HCT116 (cell line): Measurements from ENCODE around the gene PRKD3.

ENCODE experiments used
- POLR2AphosphoS5 ChIP-seq: IDR thresholded peaks from 2 replicates; pipeline ENCODE4 v1.6.1; 2011; ENCODE audit warnings: mild to moderate bottlenecking, low read depth, low read length, moderate library complexity
- TF ChIP-seq, protein P1 (sequence below): IDR thresholded peaks from 2 replicates; pipeline ENCODE4 v1.6.1; 2011; ENCODE audit warnings: mild to moderate bottlenecking, low read length, moderate library complexity; ENCODE audit not compliant: insufficient replicate concordance; ENCODE audit errors: extremely low read depth
- TF ChIP-seq, protein P2 (sequence below), 3 experiments: fragments of 200-600 bp in 1 of 3; sonication (generic) in 1 of 3; IDR thresholded peaks in 2 of 3; conservative IDR thresholded peaks in 1 of 3; 2 replicates each; pipeline ENCODE4 v1.5.1; 2012 to 2017; ENCODE audit warnings: low read depth in 2 of 3, low read length in 2 of 3, antibody characterized with exemption in 1 of 3, borderline replicate concordance in 1 of 3, control low read depth in 1 of 3, mild to moderate bottlenecking in 1 of 3, mixed read lengths in 1 of 3, mixed run types in 1 of 3, moderate library complexity in 1 of 3; ENCODE audit not compliant: insufficient read depth in 1 of 3

DNA sequence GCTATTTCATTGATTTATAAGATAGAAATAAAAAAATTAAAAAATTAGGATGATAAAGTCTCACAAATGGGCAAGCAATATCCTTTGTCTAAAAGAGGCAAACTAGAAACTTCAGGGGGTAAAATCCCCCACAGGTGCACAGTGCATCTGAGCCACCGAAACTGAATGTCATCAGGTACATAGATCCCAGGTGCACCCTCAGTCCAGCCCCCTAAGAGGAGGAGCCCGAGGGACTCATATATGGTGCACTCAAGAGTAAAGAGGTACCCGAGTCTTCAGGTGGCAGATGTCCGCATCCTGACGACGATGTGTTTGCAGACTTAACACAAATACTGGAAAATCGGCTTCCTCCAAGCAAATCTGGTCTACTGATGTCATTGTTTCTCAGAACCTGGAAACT is 31.1 kb upstream of the PRKD3 start:
- TF ChIP-seq, protein P1, sequence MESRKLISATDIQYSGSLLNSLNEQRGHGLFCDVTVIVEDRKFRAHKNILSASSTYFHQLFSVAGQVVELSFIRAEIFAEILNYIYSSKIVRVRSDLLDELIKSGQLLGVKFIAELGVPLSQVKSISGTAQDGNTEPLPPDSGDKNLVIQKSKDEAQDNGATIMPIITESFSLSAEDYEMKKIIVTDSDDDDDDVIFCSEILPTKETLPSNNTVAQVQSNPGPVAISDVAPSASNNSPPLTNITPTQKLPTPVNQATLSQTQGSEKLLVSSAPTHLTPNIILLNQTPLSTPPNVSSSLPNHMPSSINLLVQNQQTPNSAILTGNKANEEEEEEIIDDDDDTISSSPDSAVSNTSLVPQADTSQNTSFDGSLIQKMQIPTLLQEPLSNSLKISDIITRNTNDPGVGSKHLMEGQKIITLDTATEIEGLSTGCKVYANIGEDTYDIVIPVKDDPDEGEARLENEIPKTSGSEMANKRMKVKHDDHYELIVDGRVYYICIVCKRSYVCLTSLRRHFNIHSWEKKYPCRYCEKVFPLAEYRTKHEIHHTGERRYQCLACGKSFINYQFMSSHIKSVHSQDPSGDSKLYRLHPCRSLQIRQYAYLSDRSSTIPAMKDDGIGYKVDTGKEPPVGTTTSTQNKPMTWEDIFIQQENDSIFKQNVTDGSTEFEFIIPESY = no peak
- TF ChIP-seq POLR2AphosphoS5 = no peak
- TF ChIP-seq, protein P2, sequence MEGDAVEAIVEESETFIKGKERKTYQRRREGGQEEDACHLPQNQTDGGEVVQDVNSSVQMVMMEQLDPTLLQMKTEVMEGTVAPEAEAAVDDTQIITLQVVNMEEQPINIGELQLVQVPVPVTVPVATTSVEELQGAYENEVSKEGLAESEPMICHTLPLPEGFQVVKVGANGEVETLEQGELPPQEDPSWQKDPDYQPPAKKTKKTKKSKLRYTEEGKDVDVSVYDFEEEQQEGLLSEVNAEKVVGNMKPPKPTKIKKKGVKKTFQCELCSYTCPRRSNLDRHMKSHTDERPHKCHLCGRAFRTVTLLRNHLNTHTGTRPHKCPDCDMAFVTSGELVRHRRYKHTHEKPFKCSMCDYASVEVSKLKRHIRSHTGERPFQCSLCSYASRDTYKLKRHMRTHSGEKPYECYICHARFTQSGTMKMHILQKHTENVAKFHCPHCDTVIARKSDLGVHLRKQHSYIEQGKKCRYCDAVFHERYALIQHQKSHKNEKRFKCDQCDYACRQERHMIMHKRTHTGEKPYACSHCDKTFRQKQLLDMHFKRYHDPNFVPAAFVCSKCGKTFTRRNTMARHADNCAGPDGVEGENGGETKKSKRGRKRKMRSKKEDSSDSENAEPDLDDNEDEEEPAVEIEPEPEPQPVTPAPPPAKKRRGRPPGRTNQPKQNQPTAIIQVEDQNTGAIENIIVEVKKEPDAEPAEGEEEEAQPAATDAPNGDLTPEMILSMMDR (IDR thresholded peaks at IDR 0.05 in 2 of 3, conservative IDR thresholded peaks at IDR 0.05 in 1 of 3; ENCODE audit: borderline replicate concordance in 1 of 3, insufficient read depth in 1 of 3, low read depth in 2 of 3, low read length in 2 of 3) = no peak
